ENCODE results near the gene UROC1.

DNA sequence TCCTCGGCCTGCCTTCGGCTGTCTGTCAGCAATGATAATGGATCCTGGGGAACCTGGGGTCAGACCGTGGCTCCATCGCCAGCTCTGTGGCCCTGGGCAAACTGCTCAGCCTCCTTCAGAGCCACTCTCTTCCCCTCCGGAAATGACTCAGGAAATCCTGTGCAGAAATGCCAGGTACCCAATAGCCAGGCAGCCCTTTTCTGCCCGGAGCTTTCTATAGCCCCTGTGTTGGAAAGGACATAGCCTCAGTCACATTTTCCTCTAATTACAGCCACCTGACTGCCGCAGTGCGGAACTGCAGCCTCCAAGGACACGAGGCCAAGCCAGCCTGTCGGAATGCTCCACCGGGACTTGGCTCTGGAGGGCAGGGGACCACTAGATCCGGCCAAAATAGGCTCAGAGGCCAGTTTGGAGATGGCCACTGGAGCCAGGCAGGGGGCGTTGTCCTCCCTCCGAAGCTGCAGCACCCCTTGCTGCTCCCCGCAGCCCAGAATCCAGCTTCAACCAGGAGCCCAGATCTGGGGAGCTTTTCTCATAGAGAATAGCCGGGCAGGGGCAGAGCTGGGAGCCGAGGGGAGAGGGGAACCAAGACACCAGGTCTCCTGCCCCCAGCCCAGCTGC, 30.3 kb downstream of the UROC1 start:
- TF ChIP-seq, protein P1, sequence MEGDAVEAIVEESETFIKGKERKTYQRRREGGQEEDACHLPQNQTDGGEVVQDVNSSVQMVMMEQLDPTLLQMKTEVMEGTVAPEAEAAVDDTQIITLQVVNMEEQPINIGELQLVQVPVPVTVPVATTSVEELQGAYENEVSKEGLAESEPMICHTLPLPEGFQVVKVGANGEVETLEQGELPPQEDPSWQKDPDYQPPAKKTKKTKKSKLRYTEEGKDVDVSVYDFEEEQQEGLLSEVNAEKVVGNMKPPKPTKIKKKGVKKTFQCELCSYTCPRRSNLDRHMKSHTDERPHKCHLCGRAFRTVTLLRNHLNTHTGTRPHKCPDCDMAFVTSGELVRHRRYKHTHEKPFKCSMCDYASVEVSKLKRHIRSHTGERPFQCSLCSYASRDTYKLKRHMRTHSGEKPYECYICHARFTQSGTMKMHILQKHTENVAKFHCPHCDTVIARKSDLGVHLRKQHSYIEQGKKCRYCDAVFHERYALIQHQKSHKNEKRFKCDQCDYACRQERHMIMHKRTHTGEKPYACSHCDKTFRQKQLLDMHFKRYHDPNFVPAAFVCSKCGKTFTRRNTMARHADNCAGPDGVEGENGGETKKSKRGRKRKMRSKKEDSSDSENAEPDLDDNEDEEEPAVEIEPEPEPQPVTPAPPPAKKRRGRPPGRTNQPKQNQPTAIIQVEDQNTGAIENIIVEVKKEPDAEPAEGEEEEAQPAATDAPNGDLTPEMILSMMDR (conservative IDR thresholded peaks at IDR 0.05; ENCODE audit: low read length): no peak
- no peak for TF ChIP-seq EZH2phosphoT487 (IDR thresholded peaks at IDR 0.05; ENCODE audit: borderline replicate concordance, low read depth, low read length)

Measured in OCI-LY7 (cell line).